Activated CD8-positive, alpha-beta T cell treated with anti-CD3 and anti-CD28 coated beads for 36 hours (primary cell): ENCODE data around the gene RAB3A. TPM values are rescaled to one million over a fixed set of nuclear protein-coding genes. Genes with fewer than 3 reads are reported as not detected.

Experiments
- ATAC-seq: fragments of 200-7000 bp; cut with Tn5 transposase; one replicate; pipeline ENCODE4 v1.10.0; 2021; ENCODE audit warnings: mild to moderate bottlenecking, moderate library complexity
- CTCF ChIA-PET: fragments of 350-600 bp; sonication (Branson Sonifier 250); formaldehyde crosslinking; loops from one replicate; lab custom pipeline; 2021; ENCODE audit warnings: antibody characterized with exemption; lab: Charles Lee
- POLR2A ChIA-PET: fragments of 350-600 bp; sonication (Branson Sonifier 250); formaldehyde crosslinking; loops from one replicate; lab custom pipeline; 2021; ENCODE audit warnings: antibody characterized with exemption; lab: Charles Lee
- DNase-seq: peaks from one replicate; pipeline ENCODE4 v3.0.0-alpha.2; 2020
- H3K27ac Mint-ChIP-seq: one replicate; pipeline ENCODE4 v1.8.0; 2021; ENCODE audit warnings: mild to moderate bottlenecking, mixed read lengths
- H3K27me3 Mint-ChIP-seq: one replicate; pipeline ENCODE4 v1.8.0; 2021; ENCODE audit warnings: mixed read lengths
- H3K36me3 Mint-ChIP-seq: one replicate; pipeline ENCODE4 v1.8.0; 2021; ENCODE audit warnings: low read depth, mixed read lengths
- H3K4me1 Mint-ChIP-seq: one replicate; pipeline ENCODE4 v1.8.0; 2021; ENCODE audit warnings: low read depth, mixed read lengths
- H3K4me3 Mint-ChIP-seq: one replicate; pipeline ENCODE4 v1.8.0; 2021; ENCODE audit warnings: mild to moderate bottlenecking, moderate library complexity, mixed read lengths
- H3K9me3 Mint-ChIP-seq: one replicate; pipeline ENCODE4 v1.8.0; 2021; ENCODE audit warnings: mixed read lengths
- intact Hi-C: fragments of 100-400 bp; cut with micrococcal nuclease; formaldehyde crosslinking; loops from one replicate; pipeline ENCODE4 v1.10.0; 2022
- total RNA-seq, 2 experiments: library from RNA; stranded (reverse); gene quantifications; one replicate each; pipeline ENCODE4 v1.2.3, GENCODE V29; 2021
- TF ChIP-seq, protein P1 (sequence below): fragments of 200-600 bp; IDR thresholded peaks from one replicate; pipeline ENCODE4 v1.8.0; 2022; ENCODE audit warnings: antibody characterized with exemption, mild to moderate bottlenecking

RAB3A gene
- total RNA-seq, 2 experiments from 2014 or later: 8.9 to 11.3 TPM

DNA sequence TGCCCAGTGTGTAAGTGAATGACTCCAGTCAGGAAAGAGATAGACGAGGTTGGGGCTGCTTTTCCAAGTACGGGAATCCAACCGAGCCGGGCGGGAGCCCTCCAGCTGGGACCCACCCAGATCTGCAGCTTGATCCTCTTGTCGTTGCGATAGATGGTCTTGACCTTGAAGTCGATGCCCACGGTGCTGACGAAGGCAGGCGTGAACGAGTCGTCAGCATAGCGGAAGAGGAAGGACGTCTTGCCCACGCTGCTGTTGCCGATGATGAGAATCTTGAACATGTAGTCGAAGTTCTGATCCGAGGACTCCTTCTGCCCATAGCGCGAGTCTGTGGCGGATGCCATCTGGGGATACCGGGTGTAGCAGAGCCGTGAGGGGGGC lies 1.5 kb downstream of the RAB3A start:
- CTCF ChIA-PET: interaction anchor here (0.6 to 11.3 kb wide), 4 partner anchors 10 to 51 kb away, joined by 3 to 185 read pairs (median 4); partner anchors contain the start of gene MPV17L2
- Mint-ChIP-seq H3K36me3 (peaks cover 22% of the 10 kb centered on the region), H3K27me3 (peaks cover 1% of the 10 kb centered on the region), H3K27ac (no peak overlapping the region), H3K4me1 (peaks cover 21% of the 10 kb centered on the region), H3K4me3 (peak overlapping the region; percentile 98), H3K9me3 (no peaks in the 10 kb centered on the region)
- TF ChIP-seq, protein P1, sequence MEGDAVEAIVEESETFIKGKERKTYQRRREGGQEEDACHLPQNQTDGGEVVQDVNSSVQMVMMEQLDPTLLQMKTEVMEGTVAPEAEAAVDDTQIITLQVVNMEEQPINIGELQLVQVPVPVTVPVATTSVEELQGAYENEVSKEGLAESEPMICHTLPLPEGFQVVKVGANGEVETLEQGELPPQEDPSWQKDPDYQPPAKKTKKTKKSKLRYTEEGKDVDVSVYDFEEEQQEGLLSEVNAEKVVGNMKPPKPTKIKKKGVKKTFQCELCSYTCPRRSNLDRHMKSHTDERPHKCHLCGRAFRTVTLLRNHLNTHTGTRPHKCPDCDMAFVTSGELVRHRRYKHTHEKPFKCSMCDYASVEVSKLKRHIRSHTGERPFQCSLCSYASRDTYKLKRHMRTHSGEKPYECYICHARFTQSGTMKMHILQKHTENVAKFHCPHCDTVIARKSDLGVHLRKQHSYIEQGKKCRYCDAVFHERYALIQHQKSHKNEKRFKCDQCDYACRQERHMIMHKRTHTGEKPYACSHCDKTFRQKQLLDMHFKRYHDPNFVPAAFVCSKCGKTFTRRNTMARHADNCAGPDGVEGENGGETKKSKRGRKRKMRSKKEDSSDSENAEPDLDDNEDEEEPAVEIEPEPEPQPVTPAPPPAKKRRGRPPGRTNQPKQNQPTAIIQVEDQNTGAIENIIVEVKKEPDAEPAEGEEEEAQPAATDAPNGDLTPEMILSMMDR: no peak
- DNase-seq (no peak), ATAC-seq (no peak)
- POLR2A ChIA-PET: interaction anchor here (3.2 kb wide), 1 partner anchor 78 kb away, joined by 20 read pairs; the partner anchor contains the start of gene JUND
- intact Hi-C loops: no loop called here

DNA sequence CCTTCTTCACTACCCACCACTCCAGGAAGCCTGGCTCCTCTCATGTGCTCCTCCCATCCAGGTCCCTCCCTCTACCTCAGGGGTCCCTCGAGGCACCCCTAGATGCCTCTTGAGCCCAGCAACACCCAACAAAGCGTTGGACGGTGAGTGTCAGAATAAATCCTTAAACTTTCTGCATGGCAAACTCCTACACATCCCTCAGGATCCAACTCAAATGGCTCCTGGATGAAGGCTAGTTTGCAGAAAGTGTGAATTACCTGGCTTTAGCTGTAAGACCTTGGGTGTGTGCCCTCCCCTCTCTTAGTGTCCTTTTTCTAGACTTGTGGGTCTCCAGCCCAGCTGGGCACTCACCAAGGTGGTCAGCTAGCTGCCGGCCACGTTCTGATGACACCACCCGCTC lies 5.5 kb downstream of the RAB3A start:
- Mint-ChIP-seq H3K9me3 (no peaks in the 10 kb centered on the region), H3K4me1 (peaks cover 26% of the 10 kb centered on the region), H3K27me3 (no peaks in the 10 kb centered on the region), H3K27ac (no peak overlapping the region), H3K4me3 (no peak overlapping the region), H3K36me3 (peaks cover 22% of the 10 kb centered on the region)
- intact Hi-C loops: no loop called here
- CTCF ChIA-PET: interaction anchor here (1.0 kb wide), 2 partner anchors 10 to 190 kb away, joined by 3 read pairs; no protein-coding TSS in a partner anchor
- no peak for ATAC-seq
- POLR2A ChIA-PET: no interaction called here
- DNase-seq: no peak
- TF ChIP-seq, protein P1: no peak

GRCh38 chr19:18197941-18198340 lies 5.9 kb downstream of the RAB3A start:
- Mint-ChIP-seq H3K36me3 (peaks cover 22% of the 10 kb centered on the region), H3K27me3 (no peaks in the 10 kb centered on the region), H3K4me1 (peaks cover 22% of the 10 kb centered on the region), H3K27ac (no peak overlapping the region), H3K9me3 (no peaks in the 10 kb centered on the region), H3K4me3 (no peak overlapping the region)
- no peak for ATAC-seq
- POLR2A ChIA-PET: no interaction called here
- intact Hi-C loops: no loop called here
- CTCF ChIA-PET: interaction anchor here (1.0 kb wide), 2 partner anchors 10 to 190 kb away, joined by 3 read pairs; no protein-coding TSS in a partner anchor
- TF ChIP-seq, protein P1: no peak
- DNase-seq: no peak

DNA sequence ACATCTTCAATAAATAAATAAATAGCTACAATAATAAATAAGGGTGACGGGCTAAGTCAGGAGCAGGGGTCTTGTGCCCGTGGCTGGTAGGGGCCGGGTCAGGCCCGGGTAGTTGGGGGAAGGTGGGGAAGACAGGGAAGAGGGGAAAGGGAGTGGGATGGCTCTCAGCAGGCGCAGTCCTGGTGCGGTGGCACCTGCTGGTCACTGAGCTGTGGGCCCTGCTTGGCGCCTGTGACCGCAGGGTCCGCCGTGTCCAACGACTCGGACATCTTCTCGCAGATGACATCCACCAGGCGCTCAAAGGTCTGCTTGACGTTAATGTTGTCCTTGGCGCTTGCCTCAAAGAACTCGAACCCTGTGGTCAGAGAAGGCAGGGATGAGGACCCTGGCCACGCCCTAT lies 6.5 kb downstream of the RAB3A start:
- H3K4me1 Mint-ChIP-seq: peaks cover 18% of the 10 kb centered on the region
- TF ChIP-seq, protein P1: no peak
- H3K36me3 Mint-ChIP-seq: peaks cover 19% of the 10 kb centered on the region
- H3K4me3 Mint-ChIP-seq: no peak overlapping the region
- DNase-seq (no peak), ATAC-seq (no peak)
- no peaks in the 10 kb centered on the region for H3K27me3 Mint-ChIP-seq
- POLR2A ChIA-PET: no interaction called here
- H3K27ac Mint-ChIP-seq: no peak overlapping the region
- CTCF ChIA-PET: interaction anchor here (1.0 to 1.3 kb wide), 2 partner anchors 11 to 56 kb away, joined by 3 read pairs; no protein-coding TSS in a partner anchor
- intact Hi-C loops: no loop called here
- no peaks in the 10 kb centered on the region for H3K9me3 Mint-ChIP-seq

DNA sequence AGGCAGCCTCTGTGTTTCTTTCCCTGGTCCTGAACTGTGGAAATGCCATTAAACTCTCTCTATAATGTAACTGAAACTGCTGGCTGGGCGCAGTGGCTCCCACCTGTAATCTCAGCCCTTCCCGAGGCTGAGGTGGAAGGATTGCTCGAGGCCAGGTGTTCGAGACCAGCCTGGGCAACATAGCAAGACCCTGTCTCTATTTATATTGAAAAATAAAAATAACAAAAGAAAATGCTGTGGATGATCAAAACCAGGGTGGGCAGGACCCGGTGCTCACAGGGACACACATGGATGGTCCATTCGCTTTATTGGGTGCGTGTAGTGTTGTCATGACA lies 7.4 kb downstream of the RAB3A start:
- H3K27me3 Mint-ChIP-seq: no peaks in the 10 kb centered on the region
- H3K27ac Mint-ChIP-seq: no peak overlapping the region
- no peak for DNase-seq
- no peak for ATAC-seq
- POLR2A ChIA-PET: interaction anchor here (0.6 kb wide), 1 partner anchor 103 kb away, joined by 3 read pairs; no protein-coding TSS in a partner anchor
- CTCF ChIA-PET: interaction anchor here (1.3 kb wide), 1 partner anchor 56 kb away, joined by 3 read pairs; no protein-coding TSS in a partner anchor
- TF ChIP-seq, protein P1: no peak
- no peaks in the 10 kb centered on the region for H3K9me3 Mint-ChIP-seq
- peaks cover 20% of the 10 kb centered on the region for H3K4me1 Mint-ChIP-seq
- H3K36me3 Mint-ChIP-seq: peaks cover 13% of the 10 kb centered on the region
- intact Hi-C loops: no loop called here
- no peak overlapping the region for H3K4me3 Mint-ChIP-seq
